ENCODE measurements around the gene SIN3B.

GRCh38 chr19:16825312-16826052 is 3.7 kb upstream of the SIN3B start:
- TF ChIP-seq CTCF (IDR thresholded peaks at IDR 0.05) (no peak), GABPA (IDR thresholded peaks at IDR 0.05; ENCODE audit: low read depth) (no peak), FOXM1 (IDR thresholded peaks at IDR 0.05; ENCODE audit: low read depth) (no peak)

Data from SK-N-SH (cell line).